HG03060 (cell line): ENCODE measurements around the gene COL27A1.

Source experiments
- ATAC-seq: cut with Tn5 transposase; IDR thresholded peaks from one replicate; pipeline ENCODE4 v1.9.1; 2021; ENCODE audit warnings: low read depth, moderate number of reproducible peaks; ENCODE audit not compliant: unreplicated experiment

The COL27A1 gene

GRCh38 chr9:114294664-114295063, 139.3 kb downstream of the COL27A1 start:
- ATAC-seq, result no peak

- ATAC-seq, result no peak
Measured at GRCh38 chr9:114296338-114296737, 141.0 kb downstream of the COL27A1 start.

- ATAC-seq, result no peak
Measured at GRCh38 chr9:114299286-114300152, 144.2 kb downstream of the COL27A1 start.

GRCh38 chr9:114300153-114300845, 145.0 kb downstream of the COL27A1 start:
- no peak for ATAC-seq

GRCh38 chr9:114300846-114301797, 145.8 kb downstream of the COL27A1 start:
- no peak for ATAC-seq

GRCh38 chr9:114301798-114302565, 146.6 kb downstream of the COL27A1 start:
- no peak for ATAC-seq

- no peak for ATAC-seq
Measured at GRCh38 chr9:114302727-114303126, 147.4 kb downstream of the COL27A1 start.

GRCh38 chr9:114303571-114303970, 148.2 kb downstream of the COL27A1 start:
- no peak for ATAC-seq

- ATAC-seq, result no peak
Measured at GRCh38 chr9:114303977-114304376, 148.6 kb downstream of the COL27A1 start.

GRCh38 chr9:114304416-114305188, 149.3 kb downstream of the COL27A1 start:
- no peak for ATAC-seq

GRCh38 chr9:114307899-114308267, 152.5 kb downstream of the COL27A1 start:
- no peak for ATAC-seq

- no peak for ATAC-seq
Measured at GRCh38 chr9:114308361-114308950, 153.1 kb downstream of the COL27A1 start.

GRCh38 chr9:114309096-114309495, 153.8 kb downstream of the COL27A1 start:
- ATAC-seq, result no peak

GRCh38 chr9:114310471-114311450, 155.4 kb downstream of the COL27A1 start:
- no peak for ATAC-seq

- ATAC-seq, result no peak
Measured at GRCh38 chr9:114311571-114312512, 156.5 kb downstream of the COL27A1 start.

- ATAC-seq, result no peak
Measured at GRCh38 chr9:114312513-114312875, 157.2 kb downstream of the COL27A1 start.

GRCh38 chr9:114313186-114313585, 157.8 kb downstream of the COL27A1 start:
- ATAC-seq, result no peak
